ENCODE data around the gene CCM2L. TPM values are rescaled to one million over a fixed set of nuclear protein-coding genes. Genes with fewer than 3 reads are reported as not detected.

Gene CCM2L
- polyA plus RNA-seq, 4 donors: 0.22 to 7.5 (median 1.5) TPM

GRCh38 chr20:32036716-32037485 lies 26.7 kb downstream of the CCM2L start:
- FAIRE-seq (no peak), DNase-seq (no peak)
- H3K9me3 ChIP-seq (ENCODE audit: control insufficient read depth in 2 of 2, insufficient read depth in 1 of 2, low read depth in 1 of 2, low read length in 1 of 2): no peaks in the 10 kb centered on the region
- WGBS, 3 donors: 46 to 67% (median 60%) methylated on average over 10 of the region's 10 CpGs
- H3K4me3 ChIP-seq (ENCODE audit: low read depth in 1 of 3, low read length in 3 of 3): no peak overlapping the region
- H3K27me3 ChIP-seq (ENCODE audit: control insufficient read depth in 3 of 3, insufficient read depth in 3 of 3, low read length in 3 of 3): peaks cover 0 to 6% (median 6%) of the 10 kb centered on the region in 3 donors
- no peaks in the 10 kb centered on the region for H3K4me1 ChIP-seq (ENCODE audit: control insufficient read depth in 3 of 3, insufficient read depth in 2 of 3, low read depth in 1 of 3, low read length in 2 of 3)
- H3K36me3 ChIP-seq (ENCODE audit: control insufficient read depth in 3 of 3, insufficient read depth in 2 of 3, low read depth in 1 of 3, low read length in 3 of 3): no peaks in the 10 kb centered on the region
- H3K27ac ChIP-seq (ENCODE audit: low read depth in 1 of 3, low read length in 2 of 3): no peak overlapping the region

- Histone ChIP-seq H3K4me1 (ENCODE audit: control insufficient read depth in 3 of 3, insufficient read depth in 2 of 3, low read depth in 1 of 3, low read length in 2 of 3) (no peaks in the 10 kb centered on the region), H3K27ac (ENCODE audit: low read depth in 1 of 3, low read length in 2 of 3) (no peak overlapping the region), H3K9me3 (ENCODE audit: control insufficient read depth in 2 of 2, insufficient read depth in 1 of 2, low read depth in 1 of 2, low read length in 1 of 2) (no peaks in the 10 kb centered on the region), H3K36me3 (ENCODE audit: control insufficient read depth in 3 of 3, insufficient read depth in 2 of 3, low read depth in 1 of 3, low read length in 3 of 3) (no peaks in the 10 kb centered on the region), H3K4me3 (ENCODE audit: low read depth in 1 of 3, low read length in 3 of 3) (no peak overlapping the region), H3K27me3 (ENCODE audit: control insufficient read depth in 3 of 3, insufficient read depth in 3 of 3, low read length in 3 of 3) (peaks cover 0 to 6% (median 6%) of the 10 kb centered on the region in 3 donors)
- 47 to 79% (median 55%) methylated on average over 4 of the region's 4 CpGs for WGBS, 3 donors
- FAIRE-seq: no peak
- DNase-seq: no peak
Observed at GRCh38 chr20:32037929-32038328, 27.7 kb downstream of the CCM2L start.

- no peak for FAIRE-seq
- no peaks in the 10 kb centered on the region for H3K4me1 ChIP-seq (ENCODE audit: control insufficient read depth in 3 of 3, insufficient read depth in 2 of 3, low read depth in 1 of 3, low read length in 2 of 3)
- no peaks in the 10 kb centered on the region for H3K9me3 ChIP-seq (ENCODE audit: control insufficient read depth in 2 of 2, insufficient read depth in 1 of 2, low read depth in 1 of 2, low read length in 1 of 2)
- peaks cover 0 to 2% (median 2%) of the 10 kb centered on the region in 3 donors for H3K27me3 ChIP-seq (ENCODE audit: control insufficient read depth in 3 of 3, insufficient read depth in 3 of 3, low read length in 3 of 3)
- H3K36me3 ChIP-seq (ENCODE audit: control insufficient read depth in 3 of 3, insufficient read depth in 2 of 3, low read depth in 1 of 3, low read length in 3 of 3): no peaks in the 10 kb centered on the region
- H3K4me3 ChIP-seq (ENCODE audit: low read depth in 1 of 3, low read length in 3 of 3): no peak overlapping the region
- no peak overlapping the region for H3K27ac ChIP-seq (ENCODE audit: low read depth in 1 of 3, low read length in 2 of 3)
- no peak for DNase-seq
- 41 to 56% (median 50%) methylated on average over 9 to 10 of the region's 10 CpGs for WGBS, 3 donors
Observed at GRCh38 chr20:32040142-32040953, 30.1 kb downstream of the CCM2L start.

GRCh38 chr20:32045999-32046398 lies 35.8 kb downstream of the CCM2L start:
- Histone ChIP-seq H3K9me3 (ENCODE audit: control insufficient read depth in 2 of 2, insufficient read depth in 1 of 2, low read depth in 1 of 2, low read length in 1 of 2) (no peaks in the 10 kb centered on the region), H3K27ac (ENCODE audit: low read depth in 1 of 3, low read length in 2 of 3) (no peak overlapping the region), H3K4me1 (ENCODE audit: control insufficient read depth in 3 of 3, insufficient read depth in 2 of 3, low read depth in 1 of 3, low read length in 2 of 3) (no peaks in the 10 kb centered on the region), H3K27me3 (ENCODE audit: control insufficient read depth in 3 of 3, insufficient read depth in 3 of 3, low read length in 3 of 3) (peaks cover 0 to 16% (median under 1%) of the 10 kb centered on the region in 3 donors), H3K4me3 (ENCODE audit: low read depth in 1 of 3, low read length in 3 of 3) (no peak overlapping the region), H3K36me3 (ENCODE audit: control insufficient read depth in 3 of 3, insufficient read depth in 2 of 3, low read depth in 1 of 3, low read length in 3 of 3) (no peaks in the 10 kb centered on the region)
- FAIRE-seq (no peak), DNase-seq (no peak)
- 56 to 72% (median 67%) methylated on average over 3 of the region's 3 CpGs for WGBS, 3 donors

GRCh38 chr20:32050324-32050841 lies 40.1 kb downstream of the CCM2L start:
- peaks cover 0 to 43% (median 13%) of the 10 kb centered on the region in 3 donors for H3K27me3 ChIP-seq (ENCODE audit: control insufficient read depth in 3 of 3, insufficient read depth in 3 of 3, low read length in 3 of 3)
- no peak overlapping the region for H3K4me3 ChIP-seq (ENCODE audit: low read depth in 1 of 3, low read length in 3 of 3)
- H3K9me3 ChIP-seq (ENCODE audit: control insufficient read depth in 2 of 2, insufficient read depth in 1 of 2, low read depth in 1 of 2, low read length in 1 of 2): no peaks in the 10 kb centered on the region
- WGBS, 3 donors: 87 to 95% (median 93%) methylated on average over 4 of the region's 4 CpGs
- no peaks in the 10 kb centered on the region for H3K36me3 ChIP-seq (ENCODE audit: control insufficient read depth in 3 of 3, insufficient read depth in 2 of 3, low read depth in 1 of 3, low read length in 3 of 3)
- H3K4me1 ChIP-seq (ENCODE audit: control insufficient read depth in 3 of 3, insufficient read depth in 2 of 3, low read depth in 1 of 3, low read length in 2 of 3): no peaks in the 10 kb centered on the region
- H3K27ac ChIP-seq (ENCODE audit: low read depth in 1 of 3, low read length in 2 of 3): no peak overlapping the region
- FAIRE-seq (no peak), DNase-seq (no peak)

GRCh38 chr20:32050851-32051556 lies 40.8 kb downstream of the CCM2L start:
- Histone ChIP-seq H3K36me3 (ENCODE audit: control insufficient read depth in 3 of 3, insufficient read depth in 2 of 3, low read depth in 1 of 3, low read length in 3 of 3) (no peaks in the 10 kb centered on the region), H3K9me3 (ENCODE audit: control insufficient read depth in 2 of 2, insufficient read depth in 1 of 2, low read depth in 1 of 2, low read length in 1 of 2) (no peaks in the 10 kb centered on the region), H3K27ac (ENCODE audit: low read depth in 1 of 3, low read length in 2 of 3) (no peak overlapping the region), H3K4me1 (ENCODE audit: control insufficient read depth in 3 of 3, insufficient read depth in 2 of 3, low read depth in 1 of 3, low read length in 2 of 3) (no peaks in the 10 kb centered on the region), H3K4me3 (ENCODE audit: low read depth in 1 of 3, low read length in 3 of 3) (no peak overlapping the region), H3K27me3 (ENCODE audit: control insufficient read depth in 3 of 3, insufficient read depth in 3 of 3, low read length in 3 of 3) (peaks cover 0 to 43% (median 13%) of the 10 kb centered on the region in 3 donors)
- FAIRE-seq: no peak
- DNase-seq: peak in 1 of 2 donors; percentile 15
- WGBS, 3 donors: 16 to 20% (median 19%) methylated on average over 17 of the region's 17 CpGs

- no peak for DNase-seq
- WGBS, 3 donors: 10 to 22% (median 15%) methylated on average over 14 of the region's 14 CpGs
- H3K36me3 ChIP-seq (ENCODE audit: control insufficient read depth in 3 of 3, insufficient read depth in 2 of 3, low read depth in 1 of 3, low read length in 3 of 3): no peaks in the 10 kb centered on the region
- H3K9me3 ChIP-seq (ENCODE audit: control insufficient read depth in 2 of 2, insufficient read depth in 1 of 2, low read depth in 1 of 2, low read length in 1 of 2): no peaks in the 10 kb centered on the region
- H3K4me3 ChIP-seq (ENCODE audit: low read depth in 1 of 3, low read length in 3 of 3): peak overlapping the region in 1 of 3 donors; percentile 20
- no peak for FAIRE-seq
- H3K27ac ChIP-seq (ENCODE audit: low read depth in 1 of 3, low read length in 2 of 3): peak overlapping the region in 1 of 3 donors; percentile 64
- no peaks in the 10 kb centered on the region for H3K4me1 ChIP-seq (ENCODE audit: control insufficient read depth in 3 of 3, insufficient read depth in 2 of 3, low read depth in 1 of 3, low read length in 2 of 3)
- H3K27me3 ChIP-seq (ENCODE audit: control insufficient read depth in 3 of 3, insufficient read depth in 3 of 3, low read length in 3 of 3): peaks cover 0 to 43% (median 13%) of the 10 kb centered on the region in 3 donors
Observed at GRCh38 chr20:32051720-32052089, 41.5 kb downstream of the CCM2L start.

All from small intestine (tissue), 7 donors.